SKM-1 treated with dmso at 0.1 percent for 144 hours (cell line): ENCODE measurements around the gene GPR137.
"Not testable (repeated sequence)": the region's sequence is repeated elsewhere in the genome, so short reads cannot be mapped to it uniquely, and the experiment has no call there.

Experiments
- DNase-seq: peaks from one replicate; lab custom pipeline; 2025; ENCODE audit not compliant: unreplicated experiment; lab: John Stamatoyannopoulos, UW

Gene GPR137

GRCh38 chr11:64317325-64317960 lies 31.8 kb downstream of the GPR137 start, which contains the start of gene TRMT112:
Gene TRMT112 (minus strand): TSS chr11:64317559. CDS start chr11:64317526, 33 bp downstream.
- peak; percentile 95 for DNase-seq

- peak; percentile 97 for DNase-seq
Measured at GRCh38 chr11:64317961-64318765, 32.5 kb downstream of the GPR137 start, which contains the start of gene PRDX5. Gene PRDX5 (plus strand): TSS chr11:64318121. CDS start chr11:64318216, 95 bp downstream.

GRCh38 chr11:64318766-64319761 lies 33.4 kb downstream of the GPR137 start:
- peak; percentile 39 for DNase-seq

DNA sequence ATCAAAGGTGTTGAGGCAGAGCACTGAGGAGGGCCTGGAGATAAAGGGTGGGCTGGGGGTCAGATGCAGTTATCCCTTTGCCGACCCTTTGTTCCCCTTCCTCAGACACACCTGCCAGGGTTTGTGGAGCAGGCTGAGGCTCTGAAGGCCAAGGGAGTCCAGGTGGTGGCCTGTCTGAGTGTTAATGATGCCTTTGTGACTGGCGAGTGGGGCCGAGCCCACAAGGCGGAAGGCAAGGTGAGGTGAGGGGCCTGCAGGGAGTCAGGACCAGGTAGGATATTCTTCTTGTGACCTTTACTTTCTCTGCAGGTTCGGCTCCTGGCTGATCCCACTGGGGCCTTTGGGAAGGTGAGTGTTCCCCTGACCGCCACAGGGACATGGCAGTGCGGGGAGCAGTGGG lies 34.9 kb downstream of the GPR137 start:
- no peak for DNase-seq

DNA sequence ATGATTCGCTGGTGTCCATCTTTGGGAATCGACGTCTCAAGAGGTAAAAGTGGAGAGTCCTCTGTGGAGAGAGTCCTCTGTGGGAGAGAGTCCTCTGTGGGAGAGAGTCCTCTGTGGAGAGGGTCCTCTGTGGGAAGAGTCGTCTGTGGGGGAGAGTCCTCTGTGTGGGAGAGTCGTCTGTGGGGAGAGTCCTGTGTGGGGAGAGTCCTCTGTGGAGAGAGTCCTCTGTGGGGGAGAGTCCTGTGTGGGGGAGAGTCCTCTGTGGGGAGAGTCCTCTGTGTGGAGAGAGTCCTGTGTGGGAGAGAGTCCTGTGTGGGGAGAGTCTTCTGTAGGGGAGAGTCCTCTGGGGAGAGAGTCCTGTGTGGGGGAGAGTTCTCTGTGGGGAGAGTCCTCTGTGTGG lies 35.4 kb downstream of the GPR137 start:
- no peak for DNase-seq

DNA sequence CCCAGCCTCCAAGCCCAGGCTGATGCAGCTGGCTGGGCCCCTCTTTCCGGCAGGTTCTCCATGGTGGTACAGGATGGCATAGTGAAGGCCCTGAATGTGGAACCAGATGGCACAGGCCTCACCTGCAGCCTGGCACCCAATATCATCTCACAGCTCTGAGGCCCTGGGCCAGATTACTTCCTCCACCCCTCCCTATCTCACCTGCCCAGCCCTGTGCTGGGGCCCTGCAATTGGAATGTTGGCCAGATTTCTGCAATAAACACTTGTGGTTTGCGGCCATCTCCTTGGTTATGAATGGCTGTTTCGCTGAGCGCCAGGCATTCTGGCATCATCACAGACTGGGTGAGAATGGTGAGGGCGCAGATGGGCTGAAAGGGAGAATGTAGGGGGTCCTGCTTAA lies 35.9 kb downstream of the GPR137 start:
- DNase-seq: no peak

DNA sequence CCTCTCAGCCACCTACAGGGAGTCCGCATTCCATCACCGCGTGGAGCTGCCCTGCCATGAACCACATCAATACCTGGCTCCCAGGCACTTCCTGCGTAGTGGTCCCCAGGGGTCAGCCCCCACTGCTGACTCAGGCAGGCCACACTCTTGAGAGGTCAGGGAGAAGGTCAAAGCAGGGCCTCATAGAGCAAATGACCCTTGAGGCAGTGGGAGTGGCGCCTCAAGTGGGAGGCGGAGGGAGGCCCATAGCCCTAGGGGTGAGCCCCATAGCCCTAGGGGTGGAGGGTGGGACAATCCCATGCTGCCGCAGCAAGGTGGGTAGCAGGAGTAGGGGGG lies 37.2 kb downstream of the GPR137 start:
- no peak for DNase-seq

- no peak for DNase-seq
Measured at GRCh38 chr11:64323373-64323772, 37.7 kb downstream of the GPR137 start.

- DNase-seq: not testable (repeated sequence)
Measured at GRCh38 chr11:64323984-64324383, 38.3 kb downstream of the GPR137 start.

DNA sequence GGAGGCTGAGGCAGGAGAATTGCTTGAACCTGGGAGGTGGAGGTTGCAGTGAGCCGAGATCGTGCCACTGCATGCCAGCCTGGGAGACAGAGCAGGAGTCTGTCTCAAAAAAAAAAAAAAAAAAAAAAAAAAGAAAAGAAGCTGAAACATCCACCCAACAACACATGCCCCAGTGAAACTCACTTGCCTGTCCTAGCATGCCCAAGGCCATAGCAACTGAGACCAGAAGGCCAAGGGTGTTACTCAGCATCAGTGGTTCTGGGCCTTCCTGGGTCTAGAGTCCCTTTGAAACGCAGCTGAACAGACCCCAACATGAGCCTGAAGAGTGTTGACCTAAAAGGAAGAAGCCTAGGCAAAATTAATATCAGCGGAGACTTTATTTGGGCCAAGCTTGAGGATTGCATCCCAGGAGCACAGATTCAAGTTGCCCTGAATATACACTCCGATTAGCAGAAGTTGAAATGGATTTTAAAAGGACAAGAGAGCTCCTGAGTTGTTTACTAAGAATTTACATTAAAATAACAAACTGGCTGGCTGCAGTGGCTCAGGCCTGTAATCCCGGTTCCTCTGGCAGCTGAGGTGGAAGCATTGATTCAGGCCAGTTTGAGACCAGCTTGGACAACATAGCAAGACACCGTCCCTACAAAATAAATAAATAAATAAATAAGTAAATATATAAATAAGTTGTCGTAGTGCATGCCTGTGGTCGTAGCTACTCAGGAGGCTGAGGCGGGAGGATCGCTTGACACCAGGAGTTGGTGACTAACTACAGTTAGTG lies 39.2 kb downstream of the GPR137 start:
- DNase-seq: no peak

- no peak for DNase-seq
Measured at GRCh38 chr11:64327375-64327774, 41.7 kb downstream of the GPR137 start.

DNA sequence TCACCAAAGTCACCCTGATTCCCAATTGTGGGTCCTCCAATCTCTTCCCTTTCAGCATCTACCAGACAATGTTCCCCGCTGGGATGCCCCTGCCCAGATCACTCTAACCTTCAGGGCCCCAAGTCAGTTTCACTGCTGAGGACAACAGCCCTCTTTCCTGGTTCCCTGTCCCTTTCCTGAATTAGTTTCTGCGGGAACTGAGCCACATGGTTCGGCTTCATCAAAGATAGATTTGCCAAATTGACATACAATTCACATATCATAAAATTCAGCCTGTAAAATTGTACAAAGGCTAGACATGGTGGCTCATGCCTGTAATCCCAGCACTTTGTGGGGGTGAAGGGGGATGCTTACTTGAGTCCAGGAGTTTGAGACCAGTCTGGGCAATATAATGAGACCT lies 42.3 kb downstream of the GPR137 start:
- no peak for DNase-seq

GRCh38 chr11:64330888-64331287 lies 45.2 kb downstream of the GPR137 start:
- no peak for DNase-seq

- DNase-seq: peak; percentile 89
Measured at GRCh38 chr11:64331569-64332371, 46.1 kb downstream of the GPR137 start.

- no peak for DNase-seq
Measured at GRCh38 chr11:64333556-64333955, 47.9 kb downstream of the GPR137 start.

DNA sequence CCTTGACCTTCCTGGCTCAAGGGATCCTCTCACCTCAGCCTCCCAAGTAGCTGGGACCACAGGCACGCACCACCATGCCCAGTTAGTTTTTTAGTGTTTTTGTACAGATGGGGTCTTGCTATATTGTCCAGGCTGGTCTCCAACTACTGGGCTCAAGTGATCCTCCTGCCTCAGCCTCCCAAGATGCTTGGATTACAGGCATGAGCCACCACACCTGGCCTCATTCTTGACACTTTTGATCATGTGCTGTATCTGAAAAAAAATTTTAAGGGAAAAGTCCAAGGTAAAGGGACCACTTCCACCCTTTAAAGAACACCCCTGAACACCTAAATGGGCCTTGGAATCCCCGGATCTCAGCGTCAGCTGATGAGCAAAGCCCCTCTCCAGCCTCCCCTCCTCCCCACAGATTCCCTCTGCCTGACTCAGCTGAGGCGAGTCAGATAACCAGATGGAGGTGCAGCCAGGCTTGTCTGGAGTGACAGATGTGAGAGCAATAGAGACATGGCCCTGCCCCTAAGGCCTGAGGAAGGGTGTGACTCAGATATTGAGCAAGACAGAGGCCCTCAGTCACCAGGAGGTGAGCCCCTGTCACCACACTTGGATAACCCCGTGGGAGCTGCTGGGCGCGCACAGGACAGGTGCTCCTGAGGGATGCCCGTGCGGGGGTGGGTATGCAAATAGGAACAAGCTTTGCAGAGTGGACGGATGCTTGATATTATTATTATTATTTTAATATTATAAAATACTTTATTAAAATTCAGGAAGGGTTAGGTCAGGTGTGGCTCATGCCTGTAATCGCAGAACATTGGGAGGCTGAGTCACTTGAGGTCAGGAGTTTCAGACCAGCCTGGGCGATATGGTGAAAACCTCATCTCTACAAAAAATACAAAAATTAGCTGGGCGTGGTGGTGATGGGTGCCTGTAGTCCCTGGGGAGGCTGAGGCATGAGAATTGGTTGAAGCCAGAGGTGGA lies 49.4 kb downstream of the GPR137 start:
- peak; percentile 95 for DNase-seq

DNA sequence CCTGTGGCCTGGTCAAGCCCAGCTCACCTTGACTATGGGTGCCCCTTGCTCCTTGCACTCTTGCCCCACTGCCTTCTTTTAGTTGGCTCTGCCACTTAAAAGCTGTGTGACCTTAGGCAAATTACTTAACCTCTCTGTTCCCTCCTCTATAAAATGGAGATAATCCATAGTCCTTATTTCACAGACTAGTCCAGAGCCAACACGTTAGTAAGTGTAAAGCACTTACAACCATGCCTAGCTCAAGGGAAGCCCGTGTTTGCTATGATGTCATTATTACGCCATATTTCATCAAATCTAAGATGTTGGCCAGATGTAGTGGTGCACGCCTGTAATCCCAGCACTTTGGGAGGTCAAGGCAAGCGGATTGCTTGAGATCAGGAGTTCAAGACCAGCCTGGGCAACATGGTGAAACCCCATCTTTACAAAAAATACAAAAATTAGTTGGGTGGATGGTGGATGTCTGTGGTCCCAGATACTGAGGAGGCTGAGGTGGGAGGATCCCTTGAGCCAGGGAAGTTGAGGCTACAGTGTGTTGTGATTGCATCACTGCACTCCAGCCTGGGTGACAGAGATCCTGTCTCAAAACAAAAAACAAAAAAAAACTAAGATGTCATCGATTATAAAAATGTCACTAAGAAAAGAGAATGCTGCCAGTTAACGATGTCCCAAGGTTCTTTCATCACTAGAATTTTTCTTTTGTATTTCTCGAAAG lies 52.0 kb downstream of the GPR137 start:
- no peak for DNase-seq

GRCh38 chr11:64338716-64339115 lies 53.1 kb downstream of the GPR137 start:
- DNase-seq: no peak
